ENCODE results near the gene PPARG. TPM values are rescaled to one million over a fixed set of nuclear protein-coding genes. Genes with fewer than 3 reads are reported as not detected.
"Not testable (repeated sequence)": the region's sequence is repeated elsewhere in the genome, so short reads cannot be mapped to it uniquely, and the experiment has no call there.

Gene PPARG
- total and polyA plus RNA-seq, 2 experiments from 2014 or later: 25.1 to 37.9 TPM

GRCh38 chr3:12384451-12385233 is 95.8 kb downstream of the PPARG start:
- no peak for TF ChIP-seq EZH2phosphoT487 (IDR thresholded peaks at IDR 0.05; ENCODE audit: low read depth, severe bottlenecking, unreplicated experiment)
- TF ChIP-seq CTCF (IDR thresholded peaks at IDR 0.05; ENCODE audit: poor library complexity): no peak
- no peak for TF ChIP-seq EZH2 (IDR thresholded peaks at IDR 0.05; ENCODE audit: borderline replicate concordance)

GRCh38 chr3:12386514-12387291 is 97.8 kb downstream of the PPARG start:
- Histone ChIP-seq H3K4me1 (ENCODE audit: insufficient read depth) (peaks cover 19% of the 10 kb centered on the region), H3K4me2 (peak overlapping the region; percentile 9), H3K27ac (peak overlapping the region; percentile 30)
- H3K4me3 ChIP-seq; H2AFZ ChIP-seq; H3K79me2 ChIP-seq; H3K27me3 ChIP-seq; H4K20me1 ChIP-seq (ENCODE audit: insufficient read depth, poor library complexity, severe bottlenecking); H3K9me2 ChIP-seq (replicated peaks; ENCODE audit: insufficient read depth); H3K9me3 ChIP-seq (ENCODE audit: low read depth); H3K36me3 ChIP-seq (replicated peaks; ENCODE audit: insufficient read depth, low read depth); DNase-seq (ENCODE audit: low spot score): not testable (repeated sequence)
- WGBS (ENCODE audit: low lambda C conversion rate, missing lambda C conversion rate): 54% methylated on average over 4 of the region's 4 CpGs

More at GRCh38 chr3:12384451-12385233, 95.8 kb downstream of the PPARG start:
- no peak overlapping the region for H3K4me2 ChIP-seq
- H3K27ac ChIP-seq: peak overlapping the region; percentile 30
- peaks cover 19% of the 10 kb centered on the region for H3K4me1 ChIP-seq (ENCODE audit: insufficient read depth)
- no peaks in the 10 kb centered on the region for H3K36me3 ChIP-seq (replicated peaks; ENCODE audit: insufficient read depth, low read depth)
- H3K79me2 ChIP-seq: no peaks in the 10 kb centered on the region
- H3K9me2 ChIP-seq (replicated peaks; ENCODE audit: insufficient read depth): no peaks in the 10 kb centered on the region
- H2AFZ ChIP-seq: no peak overlapping the region
- H4K20me1 ChIP-seq (ENCODE audit: insufficient read depth, poor library complexity, severe bottlenecking): no peaks in the 10 kb centered on the region
- no peak for DNase-seq (ENCODE audit: low spot score)
- WGBS (ENCODE audit: low lambda C conversion rate, missing lambda C conversion rate): 71% methylated on average over 1 of the region's 1 CpG
- H3K4me3 ChIP-seq: no peak overlapping the region
- no peaks in the 10 kb centered on the region for H3K27me3 ChIP-seq
- no peaks in the 10 kb centered on the region for H3K9me3 ChIP-seq (ENCODE audit: low read depth)

GRCh38 chr3:12388185-12388584 is 99.3 kb downstream of the PPARG start:
- H3K27ac ChIP-seq: no peak overlapping the region
- peaks cover 19% of the 10 kb centered on the region for H3K4me1 ChIP-seq (ENCODE audit: insufficient read depth)
- no peak overlapping the region for H3K4me2 ChIP-seq
- H3K27me3 ChIP-seq: no peaks in the 10 kb centered on the region
- H3K79me2 ChIP-seq: no peaks in the 10 kb centered on the region
- DNase-seq (ENCODE audit: low spot score): no peak
- H3K36me3 ChIP-seq (replicated peaks; ENCODE audit: insufficient read depth, low read depth): no peaks in the 10 kb centered on the region
- H3K9me2 ChIP-seq (replicated peaks; ENCODE audit: insufficient read depth): no peaks in the 10 kb centered on the region
- no peaks in the 10 kb centered on the region for H4K20me1 ChIP-seq (ENCODE audit: insufficient read depth, poor library complexity, severe bottlenecking)
- H2AFZ ChIP-seq: no peak overlapping the region
- no peak for TF ChIP-seq EZH2 (IDR thresholded peaks at IDR 0.05; ENCODE audit: borderline replicate concordance)
- TF ChIP-seq CTCF (IDR thresholded peaks at IDR 0.05; ENCODE audit: poor library complexity): no peak
- no peak for TF ChIP-seq EZH2phosphoT487 (IDR thresholded peaks at IDR 0.05; ENCODE audit: low read depth, severe bottlenecking, unreplicated experiment)
- 100% methylated on average over 1 of the region's 1 CpG for WGBS (ENCODE audit: low lambda C conversion rate, missing lambda C conversion rate)
- H3K9me3 ChIP-seq (ENCODE audit: low read depth): no peaks in the 10 kb centered on the region
- H3K4me3 ChIP-seq: no peak overlapping the region

All from hepatocyte (in vitro differentiated cells).